ENCODE measurements around the gene CDH23. TPM values are rescaled to one million over a fixed set of nuclear protein-coding genes. Genes with fewer than 3 reads are reported as not detected.

Gene CDH23
- total and polyA plus RNA-seq, 2 of the 8 experiments (the other 6 are each of a cell fraction or from before 2014, with no cell fraction given), result 1.9 to 4.9 TPM

GRCh38 chr10:71525092-71525491 lies 128.4 kb downstream of the CDH23 start:
- peaks cover 4 to 20% (median 16%) of the 10 kb centered on the region in 4 experiments for H3K4me1 ChIP-seq (replicated peaks in 1 of 4; ENCODE audit: control insufficient read depth in 3 of 4, insufficient read depth in 4 of 4, low read length in 3 of 4)
- CTCF ChIA-PET (ENCODE audit: partially characterized antibody), result interaction anchor here (1.3 to 7.1 kb wide), 10 partner anchors 8 to 183 kb away, joined by 3 to 71 read pairs (median 9); no protein-coding TSS in a partner anchor
- no peak for TF ChIP-seq ZNF274 (IDR thresholded peaks at IDR 0.05; ENCODE audit: borderline replicate concordance, extremely low read depth, low read length)
- TF ChIP-seq JUN (IDR thresholded peaks at IDR 0.05; ENCODE audit: low read depth, low read length), result no peak
- no peak for TF ChIP-seq CTCF (IDR thresholded peaks at IDR 0.05; ENCODE audit: control extremely low read depth in 1 of 3, insufficient read depth in 1 of 3, low read depth in 1 of 3, low read length in 3 of 3)

More at GRCh38 chr10:71525092-71525491, 128.4 kb downstream of the CDH23 start:
- no peaks in the 10 kb centered on the region for H3K36me3 ChIP-seq (ENCODE audit: control insufficient read depth in 2 of 4, insufficient read depth in 4 of 4, low read length in 3 of 4)
- no peak overlapping the region for H3K23ac ChIP-seq (ENCODE audit: insufficient read length)
- no peak overlapping the region for H2BK20ac ChIP-seq (ENCODE audit: low read length)
- H3K14ac ChIP-seq (ENCODE audit: insufficient read length), result no peak overlapping the region
- no peak overlapping the region for H2BK120ac ChIP-seq (replicated peaks; ENCODE audit: low read depth, low read length)
- H4K91ac ChIP-seq (replicated peaks; ENCODE audit: insufficient read length, low read length), result no peak overlapping the region
- H2BK12ac ChIP-seq (ENCODE audit: low read depth, low read length), result no peak overlapping the region
- POLR2A ChIA-PET (ENCODE audit: partially characterized antibody), result no interaction called here
- no peak overlapping the region for H4K5ac ChIP-seq (ENCODE audit: insufficient read length, low read depth, low read length)
- H4K8ac ChIP-seq (ENCODE audit: extremely low read depth, insufficient read depth, low read length), result no peak overlapping the region
- no peak overlapping the region for H2AFZ ChIP-seq (ENCODE audit: low read length)
- no peaks in the 10 kb centered on the region for H3K9me3 ChIP-seq (ENCODE audit: insufficient read depth in 2 of 2, low read depth in 1 of 2, low read length in 1 of 2)
- H3K9ac ChIP-seq (replicated peaks in 1 of 4; ENCODE audit: extremely low read depth in 1 of 4, low read depth in 3 of 4, low read length in 3 of 4), result no peak overlapping the region
- no peaks in the 10 kb centered on the region for H3K79me1 ChIP-seq (ENCODE audit: low read depth, low read length)
- H3K4me3 ChIP-seq (ENCODE audit: extremely low read depth in 1 of 4, insufficient read depth in 2 of 4, low read depth in 3 of 4, low read length in 4 of 4), result no peak overlapping the region
- no peak overlapping the region for H3K18ac ChIP-seq (ENCODE audit: extremely low read depth, low read length)
- H3K4ac ChIP-seq (replicated peaks; ENCODE audit: insufficient read length, low read depth, low read length), result no peak overlapping the region
- FAIRE-seq, result no peak
- no peaks in the 10 kb centered on the region for H3K79me2 ChIP-seq (ENCODE audit: control insufficient read depth in 1 of 2, insufficient read depth in 2 of 2, low read length in 2 of 2)
- 92% methylated on average over 5 of the region's 5 CpGs; no CpG with 5 or more reads in 1 of the 2 experiments for WGBS, 2 experiments (ENCODE audit: extremely low coverage in 1 of 2, insufficient coverage in 1 of 2, insufficient read length in 1 of 2, insufficient replicate concordance in 2 of 2, low coverage in 1 of 2, low lambda C conversion rate in 2 of 2, missing lambda C conversion rate in 1 of 2)
- H2BK15ac ChIP-seq (ENCODE audit: low read length), result no peak overlapping the region
- no peaks in the 10 kb centered on the region for H4K20me1 ChIP-seq (replicated peaks in 1 of 2; ENCODE audit: control insufficient read depth in 1 of 2, insufficient read depth in 2 of 2, low read length in 2 of 2)
- no peak overlapping the region for H3K27ac ChIP-seq (ENCODE audit: low read depth, low read length)
- H3K23me2 ChIP-seq (ENCODE audit: low read depth, low read length), result no peaks in the 10 kb centered on the region
- H2AK5ac ChIP-seq (ENCODE audit: low read depth, low read length), result no peak overlapping the region
- DNase-seq (ENCODE audit: low read depth in 1 of 2, low spot score in 2 of 2), result no peak
- H3K27me3 ChIP-seq (replicated peaks in 1 of 4; ENCODE audit: control insufficient read depth in 3 of 4, extremely low read depth in 1 of 4, insufficient read depth in 3 of 4, low read length in 3 of 4), result no peaks in the 10 kb centered on the region; a peak in 2 of 7 replicates
- no peak overlapping the region for H3K4me2 ChIP-seq (ENCODE audit: insufficient read depth in 1 of 2, low read depth in 2 of 2, low read length in 2 of 2)
- H2BK5ac ChIP-seq (ENCODE audit: low read depth, low read length), result no peak overlapping the region
- H3K56ac ChIP-seq (replicated peaks; ENCODE audit: insufficient read length, low read depth, low read length), result no peak overlapping the region
